Measurements from ENCODE around the gene P2RY13.

- TF ChIP-seq, protein P1, sequence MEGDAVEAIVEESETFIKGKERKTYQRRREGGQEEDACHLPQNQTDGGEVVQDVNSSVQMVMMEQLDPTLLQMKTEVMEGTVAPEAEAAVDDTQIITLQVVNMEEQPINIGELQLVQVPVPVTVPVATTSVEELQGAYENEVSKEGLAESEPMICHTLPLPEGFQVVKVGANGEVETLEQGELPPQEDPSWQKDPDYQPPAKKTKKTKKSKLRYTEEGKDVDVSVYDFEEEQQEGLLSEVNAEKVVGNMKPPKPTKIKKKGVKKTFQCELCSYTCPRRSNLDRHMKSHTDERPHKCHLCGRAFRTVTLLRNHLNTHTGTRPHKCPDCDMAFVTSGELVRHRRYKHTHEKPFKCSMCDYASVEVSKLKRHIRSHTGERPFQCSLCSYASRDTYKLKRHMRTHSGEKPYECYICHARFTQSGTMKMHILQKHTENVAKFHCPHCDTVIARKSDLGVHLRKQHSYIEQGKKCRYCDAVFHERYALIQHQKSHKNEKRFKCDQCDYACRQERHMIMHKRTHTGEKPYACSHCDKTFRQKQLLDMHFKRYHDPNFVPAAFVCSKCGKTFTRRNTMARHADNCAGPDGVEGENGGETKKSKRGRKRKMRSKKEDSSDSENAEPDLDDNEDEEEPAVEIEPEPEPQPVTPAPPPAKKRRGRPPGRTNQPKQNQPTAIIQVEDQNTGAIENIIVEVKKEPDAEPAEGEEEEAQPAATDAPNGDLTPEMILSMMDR (conservative IDR thresholded peaks at IDR 0.05; ENCODE audit: low read length) = no peak
- no peak for TF ChIP-seq EZH2phosphoT487 (IDR thresholded peaks at IDR 0.05; ENCODE audit: borderline replicate concordance, low read depth, low read length)
Measured at GRCh38 chr3:151362751-151363174, 33.4 kb upstream of the P2RY13 start.
